NCI-H1436 treated with DMSO at 0.1 percent for 48 hours (cell line): Measurements from ENCODE around the gene EFS.

ENCODE experiments used
- DNase-seq: peaks from one replicate; lab custom pipeline; 2025; lab: John Stamatoyannopoulos, UW

EFS gene

GRCh38 chr14:23359167-23359626 lies 5.8 kb downstream of the EFS start:
- DNase-seq = no peak

DNA sequence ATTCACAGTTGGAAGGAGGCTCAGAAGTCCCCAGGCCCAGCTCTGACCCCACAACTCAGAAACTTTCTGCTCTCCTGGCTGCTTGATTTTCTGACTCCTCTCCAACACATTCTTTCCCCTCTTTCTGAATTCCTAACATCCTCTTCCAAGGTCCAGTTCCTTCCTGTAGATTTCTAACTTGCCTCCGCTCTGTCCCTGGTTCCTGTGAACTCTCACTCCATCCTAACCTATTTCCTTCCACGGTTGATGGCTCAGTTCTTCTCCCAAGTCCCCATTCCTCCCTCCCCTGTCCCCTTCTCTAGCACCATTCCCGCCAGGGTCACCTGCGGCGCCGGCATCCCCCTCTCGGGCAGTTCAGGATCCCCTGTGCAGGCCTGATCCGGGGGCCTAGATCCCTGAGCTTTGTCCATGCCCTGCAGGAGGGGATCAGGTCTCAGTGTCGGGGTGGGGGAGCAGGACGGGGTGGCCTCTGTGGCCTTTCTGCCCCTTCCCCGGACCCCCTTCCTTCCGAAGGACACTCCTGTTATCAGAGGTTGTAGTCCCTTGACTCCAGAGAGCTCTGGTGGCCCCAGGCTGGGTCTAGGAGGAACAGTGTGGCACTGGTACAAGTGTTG lies 6.3 kb downstream of the EFS start:
- DNase-seq = no peak

GRCh38 chr14:23358042-23358441 lies 6.9 kb downstream of the EFS start:
- no peak for DNase-seq

- DNase-seq = no peak
These were observed 7.7 kb downstream of the EFS start for GRCh38 chr14:23357261-23357660.

- no peak for DNase-seq
These were observed 8.3 kb downstream of the EFS start for GRCh38 chr14:23356662-23357061.

- no peak for DNase-seq
These were observed 9.0 kb downstream of the EFS start for GRCh38 chr14:23355871-23356435.

DNA sequence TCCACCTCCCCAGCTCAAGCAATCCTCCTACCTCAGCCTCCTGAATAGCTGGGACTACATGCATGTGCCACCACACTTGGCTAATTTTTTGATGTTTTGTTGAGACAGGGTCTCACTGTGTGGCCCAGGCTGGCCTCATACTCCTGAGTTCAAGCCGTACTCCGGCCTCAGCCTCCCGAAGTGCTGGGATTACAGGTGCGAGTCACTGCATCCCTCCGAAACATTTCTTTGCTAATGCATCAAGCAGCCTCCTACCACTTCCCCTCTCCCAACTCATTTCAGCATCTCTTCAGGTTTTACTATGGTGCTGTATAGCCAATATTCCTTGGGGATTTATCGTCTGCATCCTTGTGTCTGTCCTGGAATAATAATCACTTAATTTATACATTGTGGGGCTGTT lies 10.0 kb downstream of the EFS start:
- DNase-seq = no peak

- no peak for DNase-seq
These were observed 11.6 kb downstream of the EFS start for GRCh38 chr14:23353433-23353780.

GRCh38 chr14:23352506-23353432 lies 12.2 kb downstream of the EFS start, which contains the start of gene SLC22A17:
Gene SLC22A17, minus strand, starts transcription at chr14:23352887.
- peak; percentile 50 for DNase-seq

DNA sequence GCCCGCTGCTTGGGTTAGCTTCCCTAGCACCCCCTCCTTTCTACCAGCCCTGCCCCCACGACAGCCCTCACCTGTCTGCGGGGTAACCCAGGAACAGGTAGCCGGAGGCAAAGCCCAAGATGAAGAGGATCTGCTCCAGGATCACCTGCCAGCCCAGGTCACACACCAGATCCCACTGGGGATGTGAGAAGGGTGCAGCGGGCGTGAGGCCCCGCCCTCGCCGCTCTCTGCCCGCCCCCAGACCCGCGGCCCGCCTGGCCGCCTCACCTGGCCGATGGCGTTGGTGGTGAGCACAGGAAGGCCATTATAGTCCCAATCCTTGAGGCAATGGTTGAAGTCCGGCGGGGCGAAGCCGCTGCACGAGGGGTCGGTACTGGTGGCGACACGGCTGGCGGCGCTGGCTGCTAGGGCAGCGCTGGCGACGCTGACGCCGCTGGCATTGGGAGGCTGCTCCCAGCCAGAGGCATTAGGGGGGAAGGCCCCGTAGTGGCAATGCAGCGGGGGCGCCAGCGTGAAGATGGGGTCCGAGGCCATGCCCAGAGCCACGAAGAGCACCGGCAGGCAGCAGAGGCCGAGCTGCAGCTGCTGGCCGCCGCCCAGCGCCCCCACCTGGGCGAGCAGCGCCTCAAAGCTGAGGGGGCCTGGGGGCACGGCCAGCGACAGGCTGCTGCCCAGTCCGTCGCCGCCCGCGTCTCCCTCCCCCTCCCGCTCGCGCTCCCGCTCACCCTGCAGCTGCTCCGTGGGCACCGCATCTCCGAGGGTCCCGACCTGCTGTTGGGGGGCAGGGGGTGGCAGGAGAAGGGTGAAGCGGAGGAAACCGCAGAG lies 13.1 kb downstream of the EFS start:
- DNase-seq = no peak

- no peak for DNase-seq
These were observed 15.7 kb downstream of the EFS start for GRCh38 chr14:23349156-23349845.

GRCh38 chr14:23348297-23348655 lies 16.7 kb downstream of the EFS start:
- no peak for DNase-seq

GRCh38 chr14:23347406-23348296 lies 17.3 kb downstream of the EFS start:
- no peak for DNase-seq

GRCh38 chr14:23346693-23347405 lies 18.1 kb downstream of the EFS start:
- no peak for DNase-seq

DNA sequence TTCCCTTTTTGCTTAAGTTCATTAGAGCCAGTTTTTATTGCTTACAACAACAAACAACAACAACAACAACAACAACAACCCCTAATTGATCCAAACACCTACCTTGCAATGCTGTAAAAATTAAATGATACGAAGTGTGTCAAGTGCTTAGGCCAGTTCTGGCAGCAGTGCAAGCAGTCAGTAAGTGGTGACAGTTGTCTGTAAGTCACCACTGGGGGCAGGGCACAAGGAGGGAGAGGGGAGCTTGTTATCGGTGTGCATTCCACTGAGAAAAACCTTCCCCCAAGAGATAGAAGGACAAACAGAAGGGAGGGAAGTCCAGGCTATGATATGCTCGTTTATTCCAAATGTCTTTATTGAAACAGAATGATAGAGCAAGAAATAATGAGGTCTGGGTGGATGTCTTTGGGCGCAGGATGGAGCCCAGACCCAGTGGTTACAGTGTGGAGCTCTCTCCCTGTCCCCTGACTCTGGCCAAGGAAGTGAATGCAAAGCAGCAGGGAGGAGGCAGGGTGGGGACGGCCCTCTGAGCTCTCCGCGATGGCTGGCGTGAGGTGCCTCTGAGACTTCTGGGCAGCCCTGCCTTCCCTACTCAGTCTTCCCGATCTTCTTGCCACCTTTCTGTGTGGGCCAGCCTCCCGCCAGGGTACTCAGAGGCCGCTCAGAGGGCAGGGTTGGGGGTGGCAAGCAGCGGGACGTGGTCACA lies 18.8 kb downstream of the EFS start:
- no peak for DNase-seq

GRCh38 chr14:23344481-23344880 lies 20.5 kb downstream of the EFS start:
- no peak for DNase-seq

GRCh38 chr14:23339506-23340268 lies 25.3 kb downstream of the EFS start:
- DNase-seq = no peak

DNA sequence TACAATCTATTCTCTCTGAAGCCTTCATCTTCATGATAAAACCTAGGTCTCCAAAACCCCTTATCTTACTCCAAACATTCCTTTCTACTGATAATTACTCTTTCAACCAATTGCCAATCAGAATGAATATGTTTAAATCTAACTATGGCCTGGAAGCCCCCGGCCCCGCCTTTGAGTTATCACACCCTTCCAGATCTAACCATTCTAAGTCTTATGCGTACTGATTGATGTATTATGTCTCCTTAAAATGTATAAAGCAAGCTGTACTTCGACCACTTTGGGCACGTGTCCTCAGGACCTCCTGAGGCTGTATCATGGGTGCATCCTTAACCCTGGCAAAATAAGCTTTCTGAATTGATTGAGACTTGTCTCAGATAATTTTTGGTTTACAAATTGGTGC lies 29.3 kb downstream of the EFS start:
- DNase-seq = no peak
